GM19240 (cell line): ENCODE data around the gene PPP1R14C.

ENCODE experiments used
- DNase-seq: peaks from one replicate; pipeline ENCODE4 v3.0.0; 2011; ENCODE audit warnings: low spot score; ENCODE audit not compliant: insufficient read length

Gene PPP1R14C

DNA sequence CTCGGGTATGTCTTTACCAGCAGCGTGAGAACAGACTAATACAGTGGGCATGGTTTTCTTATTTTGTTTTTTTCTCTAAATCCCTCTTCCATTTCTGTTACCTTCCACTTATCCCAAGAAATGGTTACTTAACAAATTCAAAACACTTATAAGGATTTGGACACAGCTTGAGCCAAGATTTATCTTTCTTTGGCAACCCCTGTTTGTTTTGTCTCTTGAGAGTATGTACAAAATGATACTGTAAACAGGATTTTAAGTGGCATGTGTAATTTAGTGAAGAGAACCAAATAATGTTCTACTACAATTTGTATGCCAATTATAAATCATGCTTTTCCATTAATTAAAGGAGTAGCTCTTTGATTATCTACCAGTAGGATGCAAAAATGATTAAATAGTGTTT is 51.4 kb downstream of the PPP1R14C start:
- no peak for DNase-seq

DNA sequence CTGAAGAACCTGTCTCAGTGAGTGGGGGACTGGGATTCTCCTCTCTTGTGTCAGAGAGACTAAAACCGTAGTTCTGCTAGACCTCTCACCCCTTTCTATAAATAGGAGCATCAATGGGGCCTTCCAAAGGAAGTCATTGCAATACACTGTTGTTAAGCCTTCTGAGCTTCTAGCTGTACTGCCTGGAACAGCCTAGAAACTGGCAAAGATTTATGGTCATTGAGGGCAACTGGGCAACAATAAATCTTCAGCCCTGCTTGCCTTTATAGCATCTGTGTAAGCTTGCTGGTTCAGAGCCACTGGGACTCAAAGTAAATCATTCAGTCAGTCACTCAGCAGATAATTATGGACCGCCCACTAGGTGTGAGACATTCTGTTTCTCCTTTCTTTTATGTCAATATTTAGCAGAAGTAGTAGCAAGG is 53.2 kb downstream of the PPP1R14C start:
- no peak for DNase-seq

DNA sequence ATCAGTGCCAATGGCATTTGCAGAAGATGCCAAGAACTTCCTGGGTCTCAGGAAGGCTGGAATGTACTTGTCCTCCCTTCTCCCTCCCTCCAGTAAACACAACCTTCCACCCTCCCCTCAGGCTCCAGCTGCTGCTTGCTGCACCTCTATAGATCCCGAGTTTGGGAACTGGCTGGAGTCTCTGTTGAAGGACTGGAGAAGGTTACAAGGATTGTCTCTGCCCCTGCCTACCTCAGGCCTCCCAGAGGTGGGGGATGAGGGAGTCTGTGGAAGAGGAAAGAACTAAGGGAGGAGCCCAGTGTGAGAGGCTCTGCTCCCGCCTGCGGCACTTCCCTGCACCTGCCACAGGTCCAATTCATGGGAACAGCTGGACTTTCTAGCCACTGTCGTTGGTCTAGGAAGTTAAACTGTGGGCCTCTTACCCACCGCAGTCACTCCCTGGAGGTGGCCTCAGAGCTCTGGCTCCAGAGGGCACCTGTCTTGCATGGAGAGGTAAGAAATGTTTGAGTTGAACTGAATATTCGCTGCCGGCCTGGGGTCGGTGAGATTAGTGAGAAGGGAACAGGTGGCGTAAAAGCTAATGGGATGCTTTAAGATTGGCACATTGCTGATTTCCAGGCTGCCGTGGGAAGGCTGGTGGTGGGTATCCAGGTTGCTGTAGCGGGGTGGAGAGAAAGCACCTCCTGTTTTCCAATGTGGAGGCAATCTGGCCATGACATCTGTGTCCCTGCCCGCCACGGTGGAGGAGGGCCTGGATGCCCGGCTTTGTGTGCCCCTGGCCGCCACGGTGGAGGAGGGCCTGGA is 54.3 kb downstream of the PPP1R14C start:
- no peak for DNase-seq

DNA sequence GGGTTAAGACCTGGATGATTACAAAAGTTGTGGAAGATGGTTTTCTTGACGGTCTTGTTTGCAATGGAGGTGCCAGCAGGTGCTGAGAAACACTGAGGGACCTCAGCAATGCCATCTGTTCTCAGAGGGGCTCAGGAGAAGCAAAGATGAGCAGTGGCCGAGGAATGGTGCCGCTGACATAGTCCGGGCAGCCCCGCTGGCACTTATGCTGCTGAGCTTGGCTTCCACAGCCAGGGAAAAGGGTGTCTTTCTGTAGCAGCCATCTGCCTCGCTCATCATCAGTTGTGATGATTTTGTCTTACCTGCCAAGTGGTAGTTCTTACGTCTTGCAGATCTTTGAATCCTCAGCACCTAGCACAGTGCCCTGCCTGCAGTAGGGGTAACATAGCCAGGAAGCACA is 55.7 kb downstream of the PPP1R14C start:
- no peak for DNase-seq

DNA sequence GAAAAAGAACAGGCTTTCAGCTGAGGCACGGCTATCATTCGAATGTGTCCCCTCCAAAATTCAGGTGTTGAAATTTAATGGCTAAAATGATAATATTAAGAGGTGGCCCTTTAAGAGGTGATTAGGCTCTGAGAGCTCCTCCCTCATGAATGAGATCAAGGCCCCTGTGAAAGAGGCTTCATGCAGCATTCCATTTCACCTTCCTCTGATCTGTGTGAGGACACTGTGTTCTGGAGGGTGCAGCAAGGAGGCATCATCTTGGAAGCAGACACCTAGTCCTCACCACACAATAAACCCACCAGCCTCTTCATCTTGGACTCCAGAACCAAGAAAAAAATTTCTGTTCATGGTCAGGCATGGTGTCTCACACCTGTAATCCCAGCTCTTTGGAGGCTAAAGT is 56.4 kb downstream of the PPP1R14C start:
- DNase-seq, result no peak

DNA sequence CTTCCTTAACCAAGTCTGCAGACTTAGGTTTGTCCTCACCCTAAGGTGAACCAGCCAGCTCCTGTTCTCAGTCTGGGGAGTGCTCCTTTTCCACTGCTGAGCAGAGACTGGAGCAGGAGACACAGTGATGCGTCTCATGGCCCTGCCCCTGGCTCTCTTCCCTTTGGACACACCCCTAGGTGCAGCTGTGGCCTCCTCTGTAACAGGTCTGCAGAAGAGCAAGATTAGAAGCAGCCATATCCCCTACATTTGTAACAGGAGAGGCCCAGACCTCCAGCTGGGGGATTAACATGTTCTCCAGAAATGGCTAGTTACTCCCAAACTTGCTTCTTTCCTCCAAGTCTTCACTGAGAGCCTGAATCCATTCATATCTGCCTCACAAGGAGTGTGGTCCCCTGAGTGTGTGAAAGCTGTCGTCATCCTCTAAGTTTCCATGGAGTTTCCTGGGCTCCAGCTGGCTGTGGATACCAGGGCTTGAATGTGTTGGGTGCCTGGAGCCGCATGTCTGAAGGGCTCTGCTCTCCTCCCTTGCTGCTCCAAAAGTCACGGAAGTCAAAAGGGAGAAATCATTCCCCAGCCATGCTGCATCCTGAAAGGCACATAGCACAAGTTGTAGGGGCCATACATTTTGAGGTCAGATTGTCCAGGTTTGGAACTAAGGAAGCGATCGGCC is 57.7 kb downstream of the PPP1R14C start:
- no peak for DNase-seq

DNA sequence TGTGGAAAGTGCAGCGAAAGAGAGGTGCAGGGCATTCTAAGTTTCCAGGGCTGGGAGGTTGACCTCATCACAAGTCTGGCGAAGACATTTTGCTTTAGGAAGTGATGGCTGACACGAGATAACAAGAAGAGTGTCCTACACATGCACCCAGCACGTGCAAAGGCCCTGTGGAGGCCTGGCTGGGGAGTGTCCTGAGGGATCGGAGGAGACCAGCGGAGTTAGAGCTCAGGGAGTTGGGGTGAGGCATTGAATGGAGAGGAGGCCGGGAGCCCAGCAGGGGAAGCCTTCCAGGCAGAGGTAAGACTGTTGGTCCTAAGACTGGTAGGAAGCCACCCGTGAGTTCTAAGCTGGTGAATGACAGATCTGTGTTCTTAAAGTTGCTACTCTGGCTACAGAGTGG is 58.4 kb downstream of the PPP1R14C start:
- no peak for DNase-seq

DNA sequence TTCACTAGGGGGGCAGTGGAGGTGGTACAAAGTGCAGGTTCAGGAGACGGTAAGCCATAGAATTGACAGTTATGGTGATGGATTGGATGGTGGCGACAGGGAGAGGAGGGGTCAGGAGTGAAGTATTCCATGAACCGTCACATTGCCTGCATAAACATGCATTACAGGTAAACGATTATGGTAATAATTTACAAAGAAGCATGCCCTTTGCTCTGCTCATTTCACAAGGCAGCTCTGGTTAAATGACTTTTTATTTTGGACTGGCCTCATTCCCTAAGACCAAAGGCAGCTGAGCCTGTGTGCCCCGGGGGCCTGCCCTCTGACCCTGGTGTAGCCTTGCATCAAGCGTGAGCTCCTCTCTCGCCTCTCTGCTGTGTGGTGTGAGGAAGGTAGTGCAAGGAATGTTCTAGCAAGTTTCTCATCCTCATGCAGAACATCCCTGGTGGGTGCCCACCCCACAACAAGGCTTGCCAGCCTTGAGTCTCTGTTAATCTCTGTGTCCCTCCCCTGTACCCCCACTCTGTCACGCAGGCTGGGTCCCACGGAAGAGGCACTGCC is 59.0 kb downstream of the PPP1R14C start:
- no peak for DNase-seq

DNA sequence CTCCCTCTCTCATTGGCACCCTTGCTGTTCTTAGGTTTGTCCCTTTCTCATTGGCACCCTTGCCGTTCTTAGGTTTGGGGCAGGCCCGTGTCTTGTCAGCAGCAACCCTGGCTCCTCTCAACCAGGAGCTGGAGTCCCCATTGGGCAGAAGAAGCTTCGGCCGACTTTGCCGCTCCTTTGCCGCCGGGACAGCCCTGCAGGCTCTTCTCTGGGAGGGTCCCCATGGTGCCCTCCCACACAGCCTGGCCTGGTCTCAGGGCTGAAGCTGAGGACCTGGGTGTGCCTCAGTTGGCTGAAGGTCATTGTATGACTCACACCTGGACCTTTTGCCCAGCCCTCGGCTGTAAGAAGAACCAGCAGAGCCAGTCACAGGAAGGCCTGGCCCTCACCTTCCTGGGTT is 59.6 kb downstream of the PPP1R14C start:
- DNase-seq, result no peak

DNA sequence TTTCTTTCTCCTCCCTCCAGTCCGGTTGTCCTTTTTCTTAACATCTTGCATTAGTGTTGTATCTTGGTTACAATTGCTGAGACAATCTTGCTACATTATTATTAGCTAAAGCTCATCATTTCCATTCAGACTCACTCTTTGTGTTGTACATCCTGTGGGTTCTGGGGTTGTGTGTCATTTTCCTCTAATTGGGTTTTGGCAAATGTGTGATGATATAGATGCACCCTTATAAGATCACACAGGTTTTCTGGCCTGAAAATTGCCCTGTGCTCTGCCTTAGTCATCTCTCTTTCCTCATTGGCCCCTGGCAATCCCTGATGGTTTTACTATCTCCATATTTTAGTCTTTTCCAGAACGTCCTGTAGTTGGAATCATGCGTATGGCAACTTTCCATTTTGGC is 60.1 kb downstream of the PPP1R14C start:
- no peak for DNase-seq

DNA sequence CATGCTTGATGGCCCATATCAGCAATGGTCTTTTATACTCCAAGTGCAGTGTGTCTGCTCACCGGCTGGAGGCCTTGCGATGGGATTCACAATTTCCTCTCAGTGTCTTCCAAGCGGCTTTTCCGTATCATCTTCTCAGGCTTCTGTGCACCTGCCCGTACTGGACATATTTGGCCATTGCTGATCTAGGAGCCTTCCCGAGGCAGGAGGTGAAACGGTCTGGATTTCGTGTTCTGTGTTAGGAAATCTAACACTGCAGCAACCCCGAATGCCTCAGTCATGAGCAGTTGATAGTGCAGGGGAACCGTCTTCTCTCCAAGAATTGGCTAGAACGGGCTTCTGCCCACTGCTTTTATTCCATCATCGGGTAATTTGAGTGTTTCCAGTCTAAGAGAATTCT is 60.5 kb downstream of the PPP1R14C start:
- DNase-seq, result no peak

DNA sequence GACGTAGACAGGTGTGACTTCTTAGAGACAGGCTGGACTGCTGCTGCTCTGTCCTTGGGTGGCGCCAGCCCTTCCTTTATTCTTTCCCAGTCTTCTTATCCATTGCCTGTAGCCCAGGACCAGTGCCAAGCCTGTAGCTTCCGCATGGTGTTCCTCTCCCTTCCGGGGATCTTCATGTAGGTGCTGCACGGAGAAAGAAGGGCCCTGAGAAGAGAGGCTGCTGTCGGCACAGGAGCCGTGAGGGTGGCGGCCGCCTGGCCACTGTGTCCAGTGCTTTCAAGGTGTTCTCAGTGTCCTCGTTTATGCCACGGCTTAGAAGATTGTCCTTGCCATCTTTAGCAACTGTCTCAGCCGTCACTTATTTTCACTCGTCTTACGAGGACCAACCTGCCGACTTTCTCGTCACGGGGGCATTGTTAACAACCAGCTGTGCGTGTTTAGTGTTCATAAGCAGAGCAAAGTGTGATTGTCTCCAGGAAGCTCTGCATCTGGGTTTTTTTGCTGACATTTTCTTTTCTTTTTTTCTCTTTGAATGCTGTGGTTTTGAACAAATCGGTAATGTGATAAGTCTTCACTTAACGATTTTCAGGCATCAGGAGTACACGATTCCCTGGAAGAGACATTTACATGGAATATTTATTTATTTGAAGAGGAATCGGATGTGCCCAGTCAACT is 61.2 kb downstream of the PPP1R14C start:
- DNase-seq, result no peak

DNA sequence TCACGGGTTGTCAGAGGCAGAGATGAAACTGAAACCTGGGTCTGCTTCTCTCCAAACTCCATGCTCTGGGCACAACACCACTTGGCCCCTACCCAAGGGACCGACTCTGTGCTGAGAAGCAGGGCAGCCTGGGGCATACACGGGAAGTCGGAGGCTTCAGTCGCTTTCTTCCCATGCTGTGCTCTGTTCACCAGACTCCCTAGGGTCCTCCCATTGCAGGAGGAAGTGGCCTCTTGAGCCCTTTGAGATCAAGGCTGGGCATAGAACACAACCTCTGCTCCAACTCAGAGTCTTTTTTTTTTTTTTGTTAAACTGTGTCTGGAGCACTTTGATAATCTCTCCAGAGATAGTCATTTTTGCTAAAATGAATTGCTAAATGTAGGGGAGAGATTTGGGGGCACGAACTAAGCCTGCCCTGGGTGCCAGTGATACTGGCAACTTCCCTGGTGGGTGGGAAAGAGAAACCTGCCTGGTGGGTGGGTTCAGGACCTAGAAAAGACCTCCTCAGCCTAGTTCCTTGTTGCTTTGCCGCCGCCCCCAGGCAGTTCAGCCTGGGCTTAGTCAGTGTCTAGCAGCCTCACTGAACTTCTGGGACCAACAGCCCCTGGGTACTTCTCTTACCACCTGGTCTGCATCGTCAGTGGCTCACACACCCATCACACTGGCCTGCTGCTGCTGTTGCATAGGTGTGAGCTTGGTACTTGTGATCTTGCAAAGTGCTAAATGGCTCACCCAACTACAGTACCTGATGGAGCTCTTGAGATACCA is 62.0 kb downstream of the PPP1R14C start:
- no peak for DNase-seq

DNA sequence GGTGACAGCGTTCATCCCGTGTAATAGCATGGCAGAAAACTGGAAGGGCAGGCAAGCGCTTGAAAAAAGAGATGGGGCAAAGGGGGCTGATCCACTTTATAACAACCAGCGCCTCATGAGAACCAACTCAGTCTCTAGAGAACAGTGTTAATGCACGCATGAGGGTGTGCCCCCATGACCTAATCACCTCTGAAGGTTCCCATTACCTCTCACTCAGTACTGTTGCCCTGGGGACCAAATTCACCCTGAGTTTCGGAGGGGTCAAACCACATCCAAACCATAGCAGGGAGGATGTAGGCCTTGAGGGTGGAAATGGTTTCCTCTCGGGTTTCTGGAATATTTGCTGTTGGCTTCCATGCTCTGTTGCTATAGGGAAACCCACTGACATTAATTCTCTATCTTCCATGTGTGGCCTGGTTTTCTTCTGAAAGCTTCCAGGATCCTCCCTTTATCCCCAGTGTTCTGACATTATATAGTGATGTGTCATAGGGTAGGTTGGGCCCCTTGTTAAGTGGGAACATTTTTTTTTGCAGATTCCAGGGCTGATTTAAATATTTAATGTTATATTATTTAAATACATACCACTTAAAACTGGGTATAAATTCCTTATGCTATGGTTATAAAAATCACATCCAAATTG is 65.2 kb downstream of the PPP1R14C start:
- no peak for DNase-seq

DNA sequence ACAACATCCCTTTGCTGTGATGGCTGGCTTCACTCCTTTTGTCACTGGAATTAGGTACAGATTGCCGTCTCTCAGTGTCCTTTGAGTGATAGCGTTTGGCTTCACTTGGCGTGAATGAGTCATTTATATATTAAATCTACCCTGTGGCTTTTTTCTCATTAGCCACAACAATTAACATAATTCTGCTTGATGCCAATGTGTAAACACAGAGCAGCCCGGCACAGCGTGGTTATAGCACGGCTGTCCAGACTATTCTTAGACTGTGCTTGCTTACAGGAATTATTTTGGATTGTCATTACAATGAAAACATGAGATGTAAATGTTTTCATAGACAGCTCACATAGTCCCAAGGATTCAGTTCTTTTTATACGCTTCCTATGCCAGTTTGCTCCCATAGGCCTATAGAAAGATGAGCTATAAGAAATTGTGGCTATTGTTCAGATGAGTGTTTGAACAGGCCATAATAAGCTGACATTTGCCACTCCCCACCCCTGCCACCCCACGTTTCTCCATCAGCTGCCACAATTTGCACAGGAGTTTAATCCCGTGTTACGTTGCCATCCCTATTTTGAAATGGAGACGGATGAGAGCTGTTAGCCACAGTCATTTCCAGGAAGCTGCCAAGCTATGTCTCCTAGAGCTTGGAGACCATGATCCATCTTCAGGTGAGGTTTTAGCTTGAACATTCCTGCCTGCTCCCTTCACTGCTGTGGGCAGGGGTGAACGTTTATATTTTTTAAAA is 65.9 kb downstream of the PPP1R14C start:
- no peak for DNase-seq

DNA sequence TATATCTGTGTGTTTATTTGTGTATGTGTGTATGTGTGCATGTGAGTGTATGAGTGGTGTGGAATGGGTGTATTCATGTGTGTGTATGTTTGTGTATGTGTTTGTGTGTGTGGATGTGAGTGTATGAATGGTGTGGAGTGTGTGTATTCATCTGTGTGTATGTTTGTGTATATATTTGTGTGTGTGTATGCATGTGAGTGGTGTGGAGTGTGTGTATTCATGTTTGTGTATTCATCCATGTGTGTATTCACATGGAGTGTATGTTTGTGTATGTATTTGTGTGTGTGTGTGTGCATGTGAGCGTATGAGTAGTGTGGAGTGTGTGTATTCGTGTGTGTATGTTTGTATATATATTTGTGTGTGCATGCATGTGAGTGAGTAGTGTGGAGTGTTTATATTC is 66.6 kb downstream of the PPP1R14C start:
- no peak for DNase-seq

DNA sequence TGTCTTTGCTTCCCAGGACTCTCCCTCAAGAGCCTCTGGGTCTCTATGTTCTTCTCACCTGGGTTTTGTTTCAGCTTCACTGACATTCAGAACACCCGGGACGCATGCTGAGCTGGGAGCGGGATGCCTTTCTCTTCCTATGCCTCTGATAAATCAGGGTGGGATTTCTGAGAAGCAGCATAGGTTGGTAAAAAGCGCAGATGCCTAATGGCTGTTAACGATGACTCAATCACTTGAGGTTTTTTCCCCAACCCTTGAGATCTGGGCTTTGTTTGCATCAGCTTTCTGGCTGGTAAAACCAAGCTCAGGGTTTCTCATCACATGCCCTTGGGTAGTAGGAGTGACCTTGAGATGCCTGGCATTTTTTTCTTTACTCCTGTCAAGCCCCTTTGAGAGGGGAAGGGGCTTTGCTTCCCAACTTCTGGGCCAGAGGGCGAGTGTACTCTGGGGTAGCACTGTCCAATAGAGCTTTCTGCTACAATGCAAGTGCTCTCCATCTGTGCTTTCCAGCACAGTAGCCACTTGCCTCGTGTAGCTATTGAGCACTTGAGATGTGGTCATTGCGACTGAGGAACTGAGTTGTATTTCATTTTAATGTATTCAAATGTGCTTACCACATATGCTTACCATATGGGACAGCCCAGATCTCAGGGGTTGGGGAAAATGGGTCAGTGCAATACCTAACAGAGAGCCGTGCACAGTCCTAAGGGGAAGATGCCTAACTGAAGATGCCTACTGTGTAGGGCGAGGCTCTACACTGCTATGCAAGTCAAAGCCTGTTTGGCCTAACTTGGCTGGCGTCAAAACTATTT is 69.1 kb downstream of the PPP1R14C start:
- DNase-seq, result no peak

DNA sequence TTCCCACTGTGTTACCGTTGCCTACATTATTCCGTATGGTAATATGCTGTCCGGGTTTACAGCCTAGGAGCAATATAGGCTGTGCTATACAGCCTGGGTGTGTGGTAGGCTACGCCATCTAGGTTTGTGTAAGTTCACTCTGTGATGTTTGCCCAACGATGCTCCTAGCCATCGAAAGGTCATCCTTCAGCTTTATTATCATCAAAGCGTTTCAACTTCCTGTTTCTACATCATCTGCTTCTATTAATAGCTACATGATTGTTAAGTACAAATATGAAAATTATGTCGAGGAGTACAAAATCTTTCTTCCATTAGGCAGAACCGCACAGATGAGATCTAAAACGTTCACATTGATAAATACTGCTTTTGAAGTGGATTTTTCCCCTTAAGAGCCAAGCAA is 69.9 kb downstream of the PPP1R14C start:
- DNase-seq, result no peak

DNA sequence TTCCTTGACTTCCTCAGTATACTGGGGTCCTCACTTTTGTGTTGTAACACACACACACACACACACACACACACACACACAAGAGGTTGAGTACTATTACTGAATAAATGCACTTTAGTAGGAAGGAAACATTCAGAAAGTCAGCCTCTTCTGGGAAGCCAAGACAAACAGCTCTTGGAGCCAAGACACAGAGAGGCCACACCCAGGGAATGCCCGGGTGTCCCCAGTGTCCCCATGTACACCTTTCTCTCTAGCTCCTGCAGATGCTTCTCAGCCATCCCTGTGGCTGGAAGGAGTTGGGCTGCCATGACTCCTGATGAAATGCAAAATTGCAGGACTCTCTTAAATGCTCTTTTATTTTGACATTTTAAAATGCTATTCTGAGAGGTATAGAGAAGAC is 70.5 kb downstream of the PPP1R14C start:
- DNase-seq, result no peak
